Stimulated activated naive CD8-positive, alpha-beta T cell treated with anti-CD3 and anti-CD28 coated beads, Interleukin-15, Interleukin-2, amounts not matched to agents 100 U/mL and 50 U/mL, for 24 hours (primary cell): ENCODE results near the gene CARD14.

Experiments
- ATAC-seq: fragments of 150-1000 bp; cut with Tn5 transposase; one replicate; pipeline ENCODE4 v1.10.0; 2021
- DNase-seq: peaks from one replicate; pipeline ENCODE4 v3.0.0; 2021

The CARD14 gene

GRCh38 chr17:80169784-80170500, at the start of gene CARD14:
Gene CARD14 (plus strand): TSS chr17:80170030. CDS start chr17:80181439, 11,409 bp downstream.
- no peak for ATAC-seq
- no peak for DNase-seq

- ATAC-seq = no peak
Observed at GRCh38 chr17:80122026-80122575, 47.7 kb upstream of the CARD14 start.

GRCh38 chr17:80122926-80123505, 46.8 kb upstream of the CARD14 start:
- ATAC-seq = no peak

More at GRCh38 chr17:80122026-80122575, 47.7 kb upstream of the CARD14 start:
- DNase-seq = no peak

GRCh38 chr17:80123791-80124190, 46.0 kb upstream of the CARD14 start:
- DNase-seq (no peak), ATAC-seq (no peak)

More at GRCh38 chr17:80122926-80123505, 46.8 kb upstream of the CARD14 start:
- DNase-seq = no peak

GRCh38 chr17:80124351-80124981, 45.4 kb upstream of the CARD14 start:
- no peak for ATAC-seq
- no peak for DNase-seq

- DNase-seq (no peak), ATAC-seq (no peak)
Observed at GRCh38 chr17:80125656-80126448, 44.0 kb upstream of the CARD14 start.

GRCh38 chr17:80126449-80126715, 43.4 kb upstream of the CARD14 start:
- DNase-seq (no peak), ATAC-seq (no peak)

GRCh38 chr17:80129006-80129565, 40.7 kb upstream of the CARD14 start:
- DNase-seq = no peak
- ATAC-seq = no peak

- no peak for ATAC-seq
- DNase-seq = no peak
Observed at GRCh38 chr17:80130992-80131391, 38.8 kb upstream of the CARD14 start.

GRCh38 chr17:80132906-80133625, 36.8 kb upstream of the CARD14 start:
- ATAC-seq = peak; percentile 43
- DNase-seq = no peak

GRCh38 chr17:80133626-80133970, 36.2 kb upstream of the CARD14 start:
- ATAC-seq = peak; percentile 14
- DNase-seq = no peak

GRCh38 chr17:80137131-80137530, 32.7 kb upstream of the CARD14 start:
- ATAC-seq = no peak
- no peak for DNase-seq

GRCh38 chr17:80138856-80139426, 30.9 kb upstream of the CARD14 start:
- DNase-seq = no peak
- ATAC-seq = no peak

GRCh38 chr17:80141463-80142165, 28.2 kb upstream of the CARD14 start:
- DNase-seq (no peak), ATAC-seq (no peak)

- DNase-seq (no peak), ATAC-seq (no peak)
Observed at GRCh38 chr17:80142929-80143328, 26.9 kb upstream of the CARD14 start.

GRCh38 chr17:80145076-80146075, 24.5 kb upstream of the CARD14 start:
- DNase-seq = no peak

GRCh38 chr17:80146121-80147034, 23.5 kb upstream of the CARD14 start:
- no peak for DNase-seq
- ATAC-seq = peak; percentile 2

More at GRCh38 chr17:80145076-80146075, 24.5 kb upstream of the CARD14 start:
- ATAC-seq = no peak
